Stimulated activated CD8-positive, alpha-beta memory T cell treated with anti-CD3 and anti-CD28 coated beads, Interleukin-15, amount 100 ng/mL, for 48 hours (primary cell): ENCODE data around the gene FNDC4.

ENCODE experiments used
- DNase-seq, 2 donors: peaks; one replicate each; pipeline ENCODE4 v3.0.0-alpha.2; 2020; ENCODE audit warnings: low read depth in 2 of 2

The FNDC4 gene

DNA sequence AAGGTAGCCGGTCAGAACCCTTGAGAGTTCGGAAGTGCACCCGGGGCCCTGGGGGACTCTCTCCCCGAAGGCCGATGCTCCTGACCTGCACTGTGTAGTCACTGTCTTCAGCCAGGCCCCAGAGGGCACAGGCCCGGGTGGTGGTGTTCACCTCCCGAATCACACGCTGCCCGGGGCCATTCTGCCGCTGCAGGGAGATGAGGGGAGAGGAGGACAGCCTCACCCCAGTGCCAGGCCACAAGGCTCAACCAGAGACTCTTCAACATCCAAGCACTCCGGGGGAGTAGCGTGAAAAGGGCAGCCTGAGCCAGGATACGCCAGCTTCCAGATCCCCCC is 1.1 kb downstream of the FNDC4 start:
- DNase-seq, result no peak

DNA sequence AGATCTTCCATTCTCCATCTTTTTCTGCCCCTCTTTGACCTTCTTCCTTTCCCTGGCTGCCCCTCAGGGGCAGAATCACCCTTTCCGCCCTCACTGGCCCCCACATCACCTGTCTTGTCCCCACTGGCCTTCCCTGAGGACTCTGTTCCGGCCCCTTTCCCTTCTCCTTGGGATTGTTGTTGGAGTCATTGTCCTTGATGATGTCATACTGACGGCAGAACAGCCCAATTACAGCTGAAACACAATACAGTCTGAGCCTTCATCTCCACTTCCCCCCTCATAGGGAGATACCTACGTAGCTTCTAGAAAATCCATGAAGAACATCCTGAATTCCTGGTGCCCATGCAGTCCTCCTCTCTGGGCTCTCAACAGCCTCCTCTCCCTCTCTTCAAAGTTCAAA is 2.4 kb downstream of the FNDC4 start:
- DNase-seq, result no peak

- peak; percentile 98 to 99 for DNase-seq
Measured at GRCh38 chr2:27489498-27490397, 5.3 kb downstream of the FNDC4 start, which contains the start of gene IFT172. Gene IFT172, minus strand, starts transcription at chr2:27489743. Its CDS starts 90 bp downstream, at chr2:27489653.

GRCh38 chr2:27489118-27489497 is 5.9 kb downstream of the FNDC4 start:
- DNase-seq, result no peak

GRCh38 chr2:27485496-27485895 is 9.5 kb downstream of the FNDC4 start:
- no peak for DNase-seq

- DNase-seq, result no peak
Measured at GRCh38 chr2:27471961-27472360, 23.0 kb downstream of the FNDC4 start.

- DNase-seq, result no peak
Measured at GRCh38 chr2:27464443-27464842, 30.6 kb downstream of the FNDC4 start.

GRCh38 chr2:27461118-27461517 is 33.9 kb downstream of the FNDC4 start:
- no peak for DNase-seq

DNA sequence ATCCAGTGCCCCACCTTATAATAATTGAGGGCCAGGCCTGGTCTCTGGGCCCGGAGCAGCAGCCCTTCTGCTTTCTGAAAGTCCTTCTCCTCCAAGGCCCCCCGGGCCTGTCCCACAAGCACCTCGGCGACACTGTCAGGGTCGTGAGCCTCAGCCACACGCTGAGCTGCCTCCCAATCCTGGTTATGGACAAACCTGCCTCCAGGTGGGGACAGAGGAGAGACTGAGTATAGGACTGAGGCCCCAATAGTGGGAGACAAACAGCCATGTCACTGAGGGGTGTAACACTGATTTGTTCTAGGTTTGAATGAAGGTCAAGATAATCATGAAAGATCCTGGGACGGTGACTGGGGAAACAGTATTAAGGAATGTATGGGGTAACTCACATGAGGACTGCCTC is 41.0 kb downstream of the FNDC4 start:
- no peak for DNase-seq

- DNase-seq, result no peak
Measured at GRCh38 chr2:27451095-27451494, 43.9 kb downstream of the FNDC4 start.

- no peak for DNase-seq
Measured at GRCh38 chr2:27448381-27448780, 46.6 kb downstream of the FNDC4 start.

DNA sequence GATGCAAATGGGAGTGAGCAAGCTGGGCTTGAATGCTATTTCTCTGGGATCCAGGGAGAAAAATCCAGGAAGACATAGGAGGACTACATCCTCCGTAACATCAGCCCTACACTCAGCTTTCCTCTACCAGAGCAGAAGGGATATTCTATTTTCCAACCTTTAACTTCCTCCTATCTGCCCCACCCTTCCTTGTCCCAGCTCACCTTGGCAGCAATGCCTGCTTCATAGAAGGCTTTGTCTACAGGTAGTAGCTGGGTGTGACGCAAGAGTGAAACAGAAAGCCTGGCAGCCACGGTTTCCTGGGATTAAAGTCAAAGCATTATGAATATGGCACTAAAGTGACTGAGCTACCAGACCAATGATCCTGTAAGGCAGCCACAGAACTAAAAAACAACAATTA is 48.9 kb downstream of the FNDC4 start:
- no peak for DNase-seq

DNA sequence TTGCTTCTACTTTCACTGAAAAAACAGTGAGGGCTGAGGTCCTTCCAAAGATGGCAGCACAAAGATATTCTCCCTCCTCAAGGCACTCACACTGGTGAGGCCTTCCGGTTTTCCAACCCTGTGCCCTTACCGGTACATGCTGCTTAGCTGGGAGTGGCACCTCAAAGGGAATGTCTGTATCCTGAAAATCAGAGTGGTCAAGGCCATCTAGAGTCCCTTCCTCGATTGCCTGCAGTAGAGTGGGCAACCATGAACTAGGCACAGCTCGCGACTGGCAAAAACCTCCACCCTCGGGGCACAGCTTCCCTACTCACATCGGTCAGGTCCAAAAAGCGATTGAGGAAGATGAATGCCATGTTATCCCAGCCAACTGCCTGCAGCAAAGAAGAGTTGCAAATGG is 49.4 kb downstream of the FNDC4 start:
- no peak for DNase-seq

DNA sequence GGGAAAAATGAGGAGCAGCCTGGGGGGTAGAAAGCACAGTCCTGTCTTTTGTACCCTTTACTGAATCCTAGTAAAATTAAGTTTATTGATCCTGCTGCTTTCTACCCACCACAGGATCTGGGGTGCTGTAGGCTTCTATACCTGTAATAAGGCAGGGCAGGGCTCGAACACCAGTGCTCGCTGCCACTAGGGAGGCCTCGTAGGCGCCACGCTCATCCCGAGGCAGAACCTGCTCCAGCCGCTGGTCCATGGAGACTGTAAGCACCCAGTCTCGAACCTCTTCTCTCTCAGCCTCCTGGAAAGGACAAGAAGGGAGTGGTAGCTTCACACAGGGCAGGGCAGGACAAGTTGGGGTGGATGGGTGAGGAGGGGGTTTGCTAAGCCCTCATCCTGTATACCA is 49.8 kb downstream of the FNDC4 start:
- DNase-seq, result no peak

- DNase-seq, result no peak
Measured at GRCh38 chr2:27442920-27443282, 52.1 kb downstream of the FNDC4 start.

DNA sequence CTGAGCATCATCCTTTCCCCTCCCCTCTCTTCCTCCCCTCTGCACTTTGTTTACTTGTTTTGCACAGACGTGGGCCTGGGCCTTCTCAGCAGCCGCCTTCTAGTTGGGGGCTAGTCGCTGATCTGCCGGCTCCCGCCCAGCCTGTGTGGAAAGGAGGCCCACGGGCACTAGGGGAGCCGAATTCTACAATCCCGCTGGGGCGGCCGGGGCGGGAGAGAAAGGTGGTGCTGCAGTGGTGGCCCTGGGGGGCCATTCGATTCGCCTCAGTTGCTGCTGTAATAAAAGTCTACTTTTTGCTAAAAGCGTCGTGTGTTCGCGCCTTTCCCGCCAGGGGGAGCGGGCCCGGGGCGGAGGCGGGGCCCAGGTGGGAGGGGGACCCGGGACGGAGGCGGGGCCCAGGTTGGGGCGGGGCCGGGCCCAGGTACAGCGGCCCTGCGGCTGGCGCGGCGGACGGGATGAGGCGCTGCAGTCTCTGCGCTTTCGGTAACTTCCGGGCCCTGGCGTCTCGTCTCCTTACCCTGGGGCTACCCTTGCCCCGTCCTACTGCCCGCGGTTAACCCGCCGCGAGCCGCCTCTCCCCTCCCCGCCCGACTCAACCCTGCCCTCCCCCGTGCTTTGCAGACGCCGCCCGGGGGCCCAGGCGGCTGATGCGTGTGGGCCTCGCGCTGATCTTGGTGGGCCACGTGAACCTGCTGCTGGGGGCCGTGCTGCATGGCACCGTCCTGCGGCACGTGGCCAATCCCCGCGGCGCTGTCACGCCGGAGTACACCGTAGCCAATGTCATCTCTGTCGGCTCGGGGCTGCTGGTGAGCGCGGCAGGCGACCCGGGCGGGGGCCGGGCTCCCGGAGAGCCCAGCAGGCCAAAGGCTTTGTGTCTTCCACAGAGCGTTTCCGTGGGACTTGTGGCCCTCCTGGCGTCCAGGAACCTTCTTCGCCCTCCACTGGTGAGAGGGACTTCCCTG is 52.8 kb downstream of the FNDC4 start, which contains the start of gene KRTCAP3:
TSS of gene KRTCAP3 (plus strand) at position 424 of the 962 bp plus-strand sequence. CDS start at position 456, 32 bp downstream.
- peak in 1 of 2 donors; percentile 12 for DNase-seq
